A549 (cell line): ENCODE results near the gene STRN4. TPM values are rescaled to one million over a fixed set of nuclear protein-coding genes. Genes with fewer than 3 reads are reported as not detected.

ENCODE experiments used
- ATAC-seq, 2 experiments: fragments of 200-7000 bp in 1 of 2; fragments of >200 bp in 1 of 2; cut with Nextera tagmentation in 1 of 2; cut with Tn5 transposase in 1 of 2; 3 replicates each; pipeline versions ENCODE4 v1.8.0 to v1.9.1; 2018 to 2020; ENCODE audit warnings: mild to moderate bottlenecking in 1 of 2, moderate library complexity in 1 of 2
- CTCF ChIA-PET: fragments of 300-600 bp; sonication (Branson Sonifier 250); formaldehyde crosslinking; extraction: SDS; loops from one replicate; lab custom pipeline; 2021; ENCODE audit warnings: antibody characterized with exemption, inconsistent platforms; lab: Yijun Ruan, JAX
- POLR2A ChIA-PET: fragments of 350-600 bp; formaldehyde crosslinking; extraction: SDS; loops from one replicate; lab custom pipeline; 2021; ENCODE audit warnings: antibody characterized with exemption, inconsistent platforms; lab: Yijun Ruan, JAX
- DNase-seq, 2 experiments: peaks; one replicate each; pipeline versions ENCODE4 v3.0.0 to v3.0.0-alpha.2; 2011 to 2016; ENCODE audit warnings: low read depth in 1 of 2, low spot score in 1 of 2
- FAIRE-seq: peaks from 2 replicates; lab custom pipeline; 2011; peaks lifted over from hg19 to GRCh38; lab: Jason Lieb, UNC
- H3K27ac ChIP-seq, 2 experiments: fragments of >200 bp; sonication (Bioruptor Twin); formaldehyde crosslinking; 3 replicates each; pipeline ENCODE4 v1.5.1; 2016 to 2017
- H3K4me1 ChIP-seq: fragments of >200 bp; sonication (Bioruptor Twin); formaldehyde crosslinking; 3 replicates; pipeline ENCODE4 v1.6.1; 2016
- H3K4me2 ChIP-seq: fragments of >200 bp; sonication (Bioruptor Twin); formaldehyde crosslinking; 3 replicates; pipeline ENCODE4 v1.6.1; 2016
- H3K4me3 ChIP-seq: fragments of >200 bp; sonication (Bioruptor Twin); formaldehyde crosslinking; 3 replicates; pipeline ENCODE4 v1.5.1; 2016
- H3K9me3 ChIP-seq: fragments of >200 bp; sonication (Bioruptor Twin); formaldehyde crosslinking; 3 replicates; pipeline ENCODE4 v1.6.1; 2016
- CEBPB ChIP-seq, 2 experiments: fragments of >200 bp in 1 of 2; sonication (Bioruptor Twin) in 1 of 2; formaldehyde crosslinking in 1 of 2; IDR thresholded peaks; 2 replicates each; pipeline ENCODE4 v1.6.1; 2012 to 2016
- CHD2 ChIP-seq: fragments of 150-350 bp; IDR thresholded peaks from 2 replicates; pipeline ENCODE4 v1.6.1; 2014; ENCODE audit warnings: low read length; ENCODE audit not compliant: partially characterized antibody
- E2F6 ChIP-seq: IDR thresholded peaks from 2 replicates; pipeline ENCODE4 v1.6.1; 2012; ENCODE audit warnings: low read depth, borderline replicate concordance
- EHMT2 ChIP-seq: fragments of 200-600 bp; sonication (generic); IDR thresholded peaks from 2 replicates; pipeline ENCODE4 v1.6.1; 2016; ENCODE audit warnings: antibody characterized with exemption, low read depth, mild to moderate bottlenecking, moderate library complexity
- ELK1 ChIP-seq: fragments of 150-350 bp; IDR thresholded peaks from 2 replicates; pipeline ENCODE4 v1.6.1; 2014; ENCODE audit warnings: low read depth, mild to moderate bottlenecking, low read length
- EP300 ChIP-seq, 2 experiments: fragments of >200 bp; sonication (Bioruptor Twin); formaldehyde crosslinking; IDR thresholded peaks; 2 replicates in 1 of 2; 3 replicates in 1 of 2; pipeline ENCODE4 v1.6.1; 2016 to 2017
- FOSL2 ChIP-seq, 2 experiments: fragments of 450-650 bp in 1 of 2; fragments of >200 bp in 1 of 2; sonication (Bioruptor Twin) in 1 of 2; formaldehyde crosslinking; IDR thresholded peaks; 2 replicates each; pipeline versions ENCODE4 v1.5.0 to v1.6.1; 2016 to 2020; ENCODE audit warnings: mild to moderate bottlenecking in 1 of 2, moderate library complexity in 1 of 2
- HEYL ChIP-seq: fragments of 250-450 bp; sonication (Bioruptor Pico); IDR thresholded peaks from 2 replicates; pipeline ENCODE4 v1.8.0; 2021; ENCODE audit warnings: mild to moderate bottlenecking, moderate library complexity
- HOXA7 ChIP-seq: fragments of 250-450 bp; sonication (Bioruptor Pico); IDR thresholded peaks from 2 replicates; pipeline ENCODE4 v1.5.0; 2020; ENCODE audit warnings: mild to moderate bottlenecking, moderate library complexity
- JUN ChIP-seq, 2 experiments: fragments of >200 bp; sonication (Bioruptor Twin); formaldehyde crosslinking; IDR thresholded peaks; 2 replicates in 1 of 2; 3 replicates in 1 of 2; pipeline ENCODE4 v1.6.1; 2016 to 2017
- KDM5A ChIP-seq: fragments of 200-600 bp; sonication (generic); IDR thresholded peaks from 2 replicates; pipeline ENCODE4 v1.6.1; 2016; ENCODE audit warnings: antibody characterized with exemption, mild to moderate bottlenecking
- MYC ChIP-seq: IDR thresholded peaks from 2 replicates; pipeline ENCODE4 v1.6.1; 2012; ENCODE audit warnings: mild to moderate bottlenecking, inconsistent platforms, low read length, improper control_type of control experiment, borderline replicate concordance
- NFE2L2 ChIP-seq: fragments of 150-350 bp; conservative IDR thresholded peaks from 2 replicates; pipeline ENCODE4 v1.6.1; 2014; ENCODE audit warnings: low read length
- NPAS2 ChIP-seq: fragments of 250-450 bp; sonication (Bioruptor Pico); IDR thresholded peaks from 2 replicates; pipeline ENCODE4 v1.8.0; 2022; ENCODE audit warnings: mild to moderate bottlenecking, moderate library complexity, borderline replicate concordance
- PHF8 ChIP-seq: fragments of 200-600 bp; sonication (generic); IDR thresholded peaks from 2 replicates; pipeline ENCODE4 v1.6.1; 2016; ENCODE audit warnings: low read depth, mild to moderate bottlenecking, antibody characterized with exemption, moderate library complexity, borderline replicate concordance
- POLR2A ChIP-seq: IDR thresholded peaks from 2 replicates; pipeline ENCODE4 v1.6.1; 2012; ENCODE audit warnings: mild to moderate bottlenecking, low read length
- SREBF2 ChIP-seq: fragments of 450-650 bp; IDR thresholded peaks from 2 replicates; pipeline ENCODE4 v1.6.1; 2014; ENCODE audit warnings: mild to moderate bottlenecking, moderate library complexity
- WGBS: methylation state at CpG from one replicate; pipeline ENCODE4 v1.1.6; 2017; ENCODE audit errors: missing lambda C conversion rate; 5-methylcytosine and 5-hydroxymethylcytosine counted together
- polyA plus RNA-seq, 4 experiments: library from polyadenylated mRNA; depleted of rRNA in 3 of 4; stranded (reverse); fragments of >200 nt; fragmentation: RNase III in 1 of 4; extraction: RNeasy Plus Mini Kit Qiagen cat#74134 plus additional on column Dnase treatment in 1 of 4; gene quantifications; 2 replicates in 3 of 4; 3 replicates in 1 of 4; pipeline ENCODE4 v1.2.3, GENCODE V29; 2011 to 2017
- TF ChIP-seq, protein P1 (sequence below): IDR thresholded peaks from 2 replicates; pipeline ENCODE4 v1.6.1; 2012
- TF ChIP-seq, protein P2 (sequence below): fragments of 250-450 bp; sonication (Bioruptor Pico); IDR thresholded peaks from 2 replicates; pipeline ENCODE4 v1.5.0; 2020; ENCODE audit warnings: low read depth, mild to moderate bottlenecking, moderate library complexity
- TF ChIP-seq, protein P3 (sequence below): fragments of >200 bp; sonication (Bioruptor Twin); formaldehyde crosslinking; IDR thresholded peaks from 3 replicates; pipeline ENCODE4 v1.6.1; 2016
- TF ChIP-seq, protein P4 (sequence below): fragments of 250-450 bp; sonication (Bioruptor Pico); IDR thresholded peaks from 2 replicates; pipeline ENCODE4 v1.5.0; 2021; ENCODE audit warnings: mild to moderate bottlenecking, moderate library complexity, borderline replicate concordance

The STRN4 gene
- polyA plus RNA-seq, 2 of the 4 experiments (the other 2 are of a cell fraction) = 62.8 to 70.0 TPM

DNA sequence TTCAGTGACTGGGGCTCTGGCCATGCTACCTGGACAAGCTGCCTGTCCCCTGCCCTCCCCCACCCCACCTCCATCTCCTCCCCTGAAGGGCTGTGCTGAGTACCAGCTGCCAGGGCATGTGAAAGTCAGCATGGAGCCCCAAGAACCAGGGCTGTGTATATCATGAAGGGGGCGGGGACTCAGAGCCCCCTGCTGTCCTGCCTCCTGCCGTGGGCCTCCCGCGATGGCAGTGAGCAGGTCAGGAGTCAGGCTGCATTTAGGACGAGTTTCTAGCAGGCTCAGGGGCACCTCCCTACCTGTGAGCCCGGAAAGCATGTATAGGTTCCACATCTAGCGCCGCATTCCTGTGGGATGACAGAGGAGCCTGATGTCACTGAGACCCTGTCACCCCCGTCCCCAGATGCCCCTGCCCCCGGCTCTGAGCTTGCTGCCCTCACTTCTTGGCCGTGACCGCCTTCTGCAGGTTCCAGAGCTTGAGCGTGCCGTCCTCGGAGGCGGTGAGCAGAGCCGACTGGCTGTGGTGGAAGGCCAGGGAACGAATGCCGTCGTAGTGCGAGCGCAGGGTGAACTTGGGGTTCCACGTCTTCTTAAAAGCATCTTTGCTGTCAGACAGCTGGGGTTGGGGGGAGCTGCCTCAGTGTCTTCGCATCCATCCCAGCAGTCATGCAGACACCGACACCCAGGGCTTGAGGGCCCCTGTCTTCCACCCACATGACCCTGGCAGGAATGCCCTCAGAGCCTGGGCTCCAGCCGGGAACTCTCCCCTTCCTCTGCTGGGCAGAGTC, 21.0 kb downstream of the STRN4 start (continued):
- TF ChIP-seq FOSL2 (IDR thresholded peaks at IDR 0.05) (no peak), FOSL2 (CRISPR knock-in tag; IDR thresholded peaks at IDR 0.05) (no peak), EHMT2 (no peak), HOXA7 (CRISPR knock-in tag) (no peak)
- TF ChIP-seq, protein P1, sequence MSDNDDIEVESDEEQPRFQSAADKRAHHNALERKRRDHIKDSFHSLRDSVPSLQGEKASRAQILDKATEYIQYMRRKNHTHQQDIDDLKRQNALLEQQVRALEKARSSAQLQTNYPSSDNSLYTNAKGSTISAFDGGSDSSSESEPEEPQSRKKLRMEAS = no peak
- TF ChIP-seq, protein P2, sequence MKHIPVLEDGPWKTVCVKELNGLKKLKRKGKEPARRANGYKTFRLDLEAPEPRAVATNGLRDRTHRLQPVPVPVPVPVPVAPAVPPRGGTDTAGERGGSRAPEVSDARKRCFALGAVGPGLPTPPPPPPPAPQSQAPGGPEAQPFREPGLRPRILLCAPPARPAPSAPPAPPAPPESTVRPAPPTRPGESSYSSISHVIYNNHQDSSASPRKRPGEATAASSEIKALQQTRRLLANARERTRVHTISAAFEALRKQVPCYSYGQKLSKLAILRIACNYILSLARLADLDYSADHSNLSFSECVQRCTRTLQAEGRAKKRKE = no peak

DNA sequence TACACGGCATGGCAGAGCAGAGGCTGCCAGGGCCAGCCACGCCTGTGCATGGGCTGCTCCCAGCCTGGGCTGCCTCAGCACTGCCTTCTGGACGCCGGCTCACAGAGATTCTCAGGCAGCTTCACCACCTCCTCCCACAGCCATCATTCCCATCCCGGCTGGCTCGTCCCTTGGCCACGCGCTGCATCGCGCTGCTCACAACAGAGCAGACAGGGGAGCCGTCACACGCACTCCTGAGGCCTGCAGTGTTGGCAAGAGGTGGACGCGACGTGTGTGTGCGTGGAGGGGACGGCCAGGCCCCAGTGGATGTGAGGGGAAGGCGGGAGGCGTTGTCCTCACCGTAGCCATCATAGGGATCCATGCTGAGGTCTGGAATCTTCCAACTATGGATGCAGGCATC, 21.8 kb downstream of the STRN4 start:
- no peaks in the 10 kb centered on the region for H3K9me3 ChIP-seq
- FAIRE-seq (no peak), DNase-seq (no peak), ATAC-seq (no peak)
- no peak overlapping the region for H3K4me3 ChIP-seq
- H3K4me1 ChIP-seq = peaks cover 6% of the 10 kb centered on the region; the same call in 1 of the 3 replicates
- H3K27ac ChIP-seq = no peak overlapping the region
- CTCF ChIA-PET = interaction anchor here (0.7 to 12.9 kb wide), 7 partner anchors 10 to 106 kb away, joined by 3 to 205 read pairs (median 13); partner anchors contain the start of gene FKRP
- TF ChIP-seq NPAS2 (no peak), POLR2A (no peak), HEYL (no peak), EP300 (IDR thresholded peaks at IDR 0.05) (no peak), NFE2L2 (no peak), KDM5A (no peak), MYC (no peak), SREBF2 (no peak), CEBPB (IDR thresholded peaks at IDR 0.05) (no peak), CHD2 (no peak), ELK1 (no peak), JUN (IDR thresholded peaks at IDR 0.05) (no peak), E2F6 (no peak), PHF8 (no peak)
- TF ChIP-seq, protein P3, sequence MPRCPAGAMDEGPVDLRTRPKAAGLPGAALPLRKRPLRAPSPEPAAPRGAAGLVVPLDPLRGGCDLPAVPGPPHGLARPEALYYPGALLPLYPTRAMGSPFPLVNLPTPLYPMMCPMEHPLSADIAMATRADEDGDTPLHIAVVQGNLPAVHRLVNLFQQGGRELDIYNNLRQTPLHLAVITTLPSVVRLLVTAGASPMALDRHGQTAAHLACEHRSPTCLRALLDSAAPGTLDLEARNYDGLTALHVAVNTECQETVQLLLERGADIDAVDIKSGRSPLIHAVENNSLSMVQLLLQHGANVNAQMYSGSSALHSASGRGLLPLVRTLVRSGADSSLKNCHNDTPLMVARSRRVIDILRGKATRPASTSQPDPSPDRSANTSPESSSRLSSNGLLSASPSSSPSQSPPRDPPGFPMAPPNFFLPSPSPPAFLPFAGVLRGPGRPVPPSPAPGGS = no peak
- TF ChIP-seq, protein P4, sequence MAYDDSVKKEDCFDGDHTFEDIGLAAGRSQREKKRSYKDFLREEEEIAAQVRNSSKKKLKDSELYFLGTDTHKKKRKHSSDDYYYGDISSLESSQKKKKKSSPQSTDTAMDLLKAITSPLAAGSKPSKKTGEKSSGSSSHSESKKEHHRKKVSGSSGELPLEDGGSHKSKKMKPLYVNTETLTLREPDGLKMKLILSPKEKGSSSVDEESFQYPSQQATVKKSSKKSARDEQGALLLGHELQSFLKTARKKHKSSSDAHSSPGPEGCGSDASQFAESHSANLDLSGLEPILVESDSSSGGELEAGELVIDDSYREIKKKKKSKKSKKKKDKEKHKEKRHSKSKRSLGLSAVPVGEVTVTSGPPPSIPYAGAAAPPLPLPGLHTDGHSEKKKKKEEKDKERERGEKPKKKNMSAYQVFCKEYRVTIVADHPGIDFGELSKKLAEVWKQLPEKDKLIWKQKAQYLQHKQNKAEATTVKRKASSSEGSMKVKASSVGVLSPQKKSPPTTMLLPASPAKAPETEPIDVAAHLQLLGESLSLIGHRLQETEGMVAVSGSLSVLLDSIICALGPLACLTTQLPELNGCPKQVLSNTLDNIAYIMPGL (CRISPR knock-in tag) = no peak
- TF ChIP-seq, protein P1 = no peak
- WGBS = 92% methylated on average over 20 of the region's 20 CpGs
- POLR2A ChIA-PET = no interaction called here
- no peak overlapping the region for H3K4me2 ChIP-seq
